GM18519 (cell line): ENCODE measurements around the gene BBS2.
"Not testable (repeated sequence)": the region's sequence is repeated elsewhere in the genome, so short reads cannot be mapped to it uniquely, and the experiment has no call there.

ENCODE experiments used
- ATAC-seq: cut with Tn5 transposase; IDR thresholded peaks from one replicate; pipeline ENCODE4 v1.9.1; 2021; ENCODE audit warnings: mild to moderate bottlenecking, moderate library complexity; ENCODE audit not compliant: unreplicated experiment, low FRiP score

BBS2 gene

GRCh38 chr16:56525236-56525635 is 5.4 kb upstream of the BBS2 start:
- no peak for ATAC-seq

GRCh38 chr16:56520251-56520577 is 390 bp upstream of the BBS2 start:
- no peak for ATAC-seq

GRCh38 chr16:56518425-56518824 is 1.4 kb downstream of the BBS2 start:
- ATAC-seq, result no peak

GRCh38 chr16:56517206-56517605 is 2.6 kb downstream of the BBS2 start:
- ATAC-seq, result no peak

GRCh38 chr16:56515665-56516064 is 4.2 kb downstream of the BBS2 start:
- ATAC-seq, result no peak

GRCh38 chr16:56514845-56515244 is 5.0 kb downstream of the BBS2 start:
- no peak for ATAC-seq

- ATAC-seq, result no peak
These were observed 5.9 kb downstream of the BBS2 start for GRCh38 chr16:56513972-56514371.

- ATAC-seq, result no peak
These were observed 6.7 kb downstream of the BBS2 start for GRCh38 chr16:56513091-56513490.

- no peak for ATAC-seq
These were observed 7.8 kb downstream of the BBS2 start for GRCh38 chr16:56512025-56512424.

- no peak for ATAC-seq
These were observed 9.3 kb downstream of the BBS2 start for GRCh38 chr16:56510544-56510943.

- no peak for ATAC-seq
These were observed 12.9 kb downstream of the BBS2 start for GRCh38 chr16:56506941-56507340.

GRCh38 chr16:56505181-56505580 is 14.6 kb downstream of the BBS2 start:
- no peak for ATAC-seq

GRCh38 chr16:56493815-56494214 is 26.0 kb downstream of the BBS2 start:
- ATAC-seq, result no peak

- no peak for ATAC-seq
These were observed 26.7 kb downstream of the BBS2 start for GRCh38 chr16:56493126-56493525.

GRCh38 chr16:56491657-56492261 is 28.1 kb downstream of the BBS2 start:
- no peak for ATAC-seq

GRCh38 chr16:56488868-56489267 is 31.0 kb downstream of the BBS2 start:
- ATAC-seq, result not testable (repeated sequence)

- ATAC-seq, result no peak
These were observed 31.8 kb downstream of the BBS2 start for GRCh38 chr16:56488035-56488434.

GRCh38 chr16:56483394-56483793 is 36.4 kb downstream of the BBS2 start:
- ATAC-seq, result no peak

GRCh38 chr16:56482683-56483236 is 37.1 kb downstream of the BBS2 start:
- ATAC-seq, result no peak

GRCh38 chr16:56481468-56482122 is 38.2 kb downstream of the BBS2 start:
- ATAC-seq, result no peak

GRCh38 chr16:56480776-56481467 is 38.9 kb downstream of the BBS2 start:
- ATAC-seq, result no peak

- ATAC-seq, result no peak
These were observed 40.4 kb downstream of the BBS2 start for GRCh38 chr16:56479469-56479868.
